GM18517 (cell line): Measurements from ENCODE around the gene PRSS37.
"Not testable (repeated sequence)": the region's sequence is repeated elsewhere in the genome, so short reads cannot be mapped to it uniquely, and the experiment has no call there.

ENCODE experiments used
- ATAC-seq: cut with Tn5 transposase; IDR thresholded peaks from one replicate; pipeline ENCODE4 v1.9.1; 2021; ENCODE audit warnings: mild to moderate bottlenecking, moderate library complexity; ENCODE audit not compliant: unreplicated experiment

Gene PRSS37

GRCh38 chr7:141841385-141841784, at the start of gene PRSS37:
Gene PRSS37, minus strand, starts transcription at chr7:141841485. Its CDS starts 436 bp downstream, at chr7:141841049.
- ATAC-seq, result no peak

GRCh38 chr7:141889321-141889720, 48.0 kb upstream of the PRSS37 start:
- no peak for ATAC-seq

DNA sequence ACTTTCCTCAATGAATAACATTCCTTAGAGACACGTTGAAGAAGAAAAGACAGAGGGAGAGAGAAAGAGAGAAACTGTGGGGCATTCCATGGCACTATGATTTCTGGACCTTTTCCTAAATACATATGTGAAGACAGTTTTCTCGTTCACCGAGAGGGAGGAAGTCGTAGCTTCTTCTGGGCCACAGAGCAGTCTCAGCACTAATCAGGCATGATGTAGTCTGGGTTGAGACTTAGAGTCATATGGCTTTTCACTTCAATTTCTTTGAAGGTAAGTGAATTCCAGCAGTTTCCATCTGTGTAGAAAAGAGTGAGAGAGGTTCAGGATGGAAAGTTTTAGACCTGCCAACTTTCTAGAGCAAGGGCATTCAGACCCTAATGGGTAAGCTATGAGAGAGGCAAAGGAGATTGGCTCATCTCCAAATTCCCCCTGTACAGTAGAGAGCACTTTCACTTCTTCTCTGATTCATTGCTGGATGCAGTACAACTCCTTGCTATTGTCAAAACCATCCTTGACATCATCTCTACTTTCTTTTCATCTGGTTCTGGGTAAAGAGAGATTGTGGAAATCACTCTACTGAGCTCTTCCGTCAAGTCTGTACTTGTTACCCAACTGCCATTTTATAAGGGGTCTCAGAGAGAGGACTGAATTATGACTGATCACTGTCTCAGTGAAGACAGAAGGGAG, 43.4 kb upstream of the PRSS37 start:
- peak; percentile 63 for ATAC-seq

GRCh38 chr7:141880960-141881359, 39.7 kb upstream of the PRSS37 start:
- ATAC-seq, result no peak

- no peak for ATAC-seq
These were observed 36.1 kb upstream of the PRSS37 start for GRCh38 chr7:141877365-141877764.

DNA sequence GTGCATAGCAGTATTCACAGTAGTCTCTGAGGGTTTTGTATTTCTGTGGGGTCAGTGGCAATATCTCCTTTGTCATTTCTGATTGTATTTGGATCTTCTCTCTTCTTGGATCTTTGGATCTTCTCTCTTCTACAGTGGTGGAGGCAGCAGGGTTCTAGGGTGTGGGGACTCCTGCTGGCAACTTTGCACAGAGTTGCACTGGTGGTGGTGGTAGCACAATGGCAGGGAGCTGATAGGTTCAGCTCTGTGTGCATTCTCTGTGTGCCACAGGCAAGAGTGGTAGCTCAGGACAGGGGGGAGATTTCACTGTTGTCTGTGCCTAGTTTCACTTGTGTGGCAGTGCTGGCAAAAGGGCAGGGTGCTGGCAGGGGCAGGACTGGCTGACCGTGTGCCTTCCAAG, 35.1 kb upstream of the PRSS37 start:
- no peak for ATAC-seq

DNA sequence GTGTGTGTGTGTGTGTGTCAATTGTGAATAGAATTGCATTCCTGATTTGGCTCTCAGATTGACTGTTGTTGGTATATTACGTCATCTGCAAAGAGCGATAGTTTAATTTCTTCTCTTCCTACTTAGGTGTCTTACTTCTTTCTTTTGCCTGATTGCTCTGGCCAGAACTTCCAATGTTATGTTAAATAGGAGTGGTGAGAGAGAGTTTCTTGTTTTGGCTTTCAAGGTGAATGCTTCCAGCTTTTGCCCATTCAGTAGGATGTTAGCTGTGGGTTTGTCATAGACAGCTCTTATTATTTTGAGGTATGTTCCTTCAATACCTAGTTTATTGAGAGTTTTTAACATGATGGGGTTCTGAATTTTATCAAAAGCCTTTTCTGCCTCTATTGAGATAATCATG, 34.2 kb upstream of the PRSS37 start:
- ATAC-seq, result no peak

GRCh38 chr7:141874787-141875186, 33.5 kb upstream of the PRSS37 start:
- ATAC-seq, result no peak

DNA sequence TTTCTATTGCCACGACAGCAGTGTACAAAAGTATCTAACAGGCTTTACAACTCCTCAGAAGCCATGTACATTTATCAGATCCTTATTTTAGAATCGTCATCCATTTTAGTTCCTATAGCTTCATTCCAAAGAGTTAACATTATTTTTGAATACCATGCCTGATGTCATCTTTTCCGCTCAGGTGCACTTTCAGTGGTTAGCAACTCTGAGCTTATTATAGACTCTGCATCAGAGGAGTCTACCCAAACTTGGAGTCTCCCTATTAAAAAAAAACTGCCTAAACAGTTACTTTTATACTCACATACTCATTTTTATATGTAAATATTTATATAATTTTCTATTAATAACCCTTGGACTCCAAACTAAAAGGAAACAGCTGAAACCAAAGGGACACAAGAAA, 31.6 kb upstream of the PRSS37 start:
- no peak for ATAC-seq

DNA sequence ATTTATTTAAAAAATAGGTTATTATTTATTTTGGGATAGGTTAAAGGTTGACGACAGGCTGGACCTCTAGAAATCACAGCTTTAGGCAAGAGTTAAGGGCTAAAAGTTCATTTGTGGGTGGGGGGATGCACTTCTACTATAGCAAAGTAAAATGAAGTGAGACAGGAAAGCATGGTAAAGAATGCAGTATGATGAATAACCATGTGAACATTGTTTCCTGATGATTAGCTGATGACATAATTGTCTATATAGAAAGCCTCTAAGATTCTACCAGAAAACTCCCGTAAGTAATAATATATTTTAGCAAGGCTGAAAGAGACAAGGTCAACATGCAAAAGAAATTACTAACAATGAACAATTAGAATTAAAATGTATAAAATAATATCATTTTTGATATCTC, 25.7 kb upstream of the PRSS37 start:
- no peak for ATAC-seq

GRCh38 chr7:141864765-141865447, 23.6 kb upstream of the PRSS37 start:
- ATAC-seq, result no peak

GRCh38 chr7:141860207-141860606, 18.9 kb upstream of the PRSS37 start:
- no peak for ATAC-seq

DNA sequence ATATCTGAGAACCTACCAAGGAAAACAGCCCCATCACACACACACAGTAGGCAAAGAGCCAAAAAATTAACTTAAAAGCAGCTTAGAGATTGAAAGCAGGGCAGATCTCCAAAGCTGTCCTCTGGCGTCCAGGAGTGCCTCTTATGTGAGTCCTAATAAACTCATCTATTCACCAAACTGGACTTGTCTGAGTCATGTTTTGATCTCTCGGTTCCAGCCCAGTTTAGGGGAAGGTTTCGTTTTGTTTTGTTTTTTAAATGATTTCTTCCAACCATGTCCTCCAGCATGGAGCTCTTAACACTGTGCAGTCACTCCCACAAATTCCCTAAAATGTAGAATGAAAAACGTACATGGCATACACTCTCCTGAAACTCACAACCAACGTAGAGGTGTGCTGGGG, 6.7 kb upstream of the PRSS37 start:
- ATAC-seq, result no peak

GRCh38 chr7:141844256-141844655, 3.0 kb upstream of the PRSS37 start:
- no peak for ATAC-seq

GRCh38 chr7:141842904-141843303, 1.6 kb upstream of the PRSS37 start:
- no peak for ATAC-seq

- no peak for ATAC-seq
These were observed 577 bp downstream of the PRSS37 start for GRCh38 chr7:141840708-141841107.

DNA sequence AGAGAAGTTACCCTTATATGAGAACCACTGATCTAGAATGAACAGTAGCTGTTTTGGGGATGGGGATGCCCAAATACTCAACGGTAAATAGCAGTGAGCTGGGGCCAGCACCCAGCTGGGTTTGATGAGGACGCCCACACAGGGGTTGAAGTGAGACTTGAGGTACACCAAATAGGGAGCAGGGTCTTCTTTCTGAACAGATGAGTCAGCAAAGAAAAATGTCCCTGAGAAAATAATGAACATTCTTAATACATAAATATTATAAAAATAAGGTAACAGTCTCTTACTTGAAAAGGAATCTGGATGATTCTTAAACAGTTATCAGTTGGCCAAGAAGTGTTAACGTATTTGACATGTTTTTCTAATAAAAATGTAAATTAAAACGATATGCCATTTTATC, 2.0 kb downstream of the PRSS37 start:
- no peak for ATAC-seq

GRCh38 chr7:141838581-141838980, 2.7 kb downstream of the PRSS37 start:
- ATAC-seq, result no peak

- no peak for ATAC-seq
These were observed 3.6 kb downstream of the PRSS37 start for GRCh38 chr7:141837683-141838082.

- ATAC-seq, result not testable (repeated sequence)
These were observed 18.9 kb downstream of the PRSS37 start for GRCh38 chr7:141822432-141822831.

DNA sequence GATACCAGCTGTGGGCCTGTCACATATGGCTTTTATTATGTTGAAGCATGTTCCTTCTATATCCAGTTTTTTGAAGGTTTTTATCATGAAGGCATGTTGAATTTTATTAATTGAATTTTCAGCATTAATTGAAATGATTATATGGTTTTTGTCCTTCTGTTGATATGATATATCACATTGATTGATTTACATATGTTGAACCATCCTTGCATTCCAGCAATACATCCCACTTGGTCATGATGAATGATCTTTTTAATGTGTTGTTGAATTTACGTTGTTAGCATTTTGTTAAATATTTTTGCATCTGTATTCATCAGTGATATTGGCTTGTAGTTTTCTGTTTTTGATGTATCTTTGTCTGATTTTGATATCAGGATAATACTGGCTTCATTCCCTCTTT, 21.2 kb downstream of the PRSS37 start:
- no peak for ATAC-seq

- no peak for ATAC-seq
These were observed 48.8 kb downstream of the PRSS37 start for GRCh38 chr7:141792526-141792925.

- ATAC-seq, result no peak
These were observed 51.4 kb downstream of the PRSS37 start, which contains the start of gene TAS2R5 for GRCh38 chr7:141789917-141790316. Gene TAS2R5, plus strand, starts transcription at chr7:141790217. Its CDS starts 145 bp downstream, at chr7:141790362.
